LNCaP clone FGC (cell line): ENCODE measurements around the gene ACTL8.
"Not testable (repeated sequence)": the region's sequence is repeated elsewhere in the genome, so short reads cannot be mapped to it uniquely, and the experiment has no call there.

ENCODE experiments used
- DNase-seq: peaks from one replicate; pipeline ENCODE4 v3.0.0-alpha.2; 2011; ENCODE audit warnings: low read depth
- H3K4me3 ChIP-seq: 2 replicates; pipeline ENCODE4 v1.5.1; 2011; ENCODE audit warnings: mild to moderate bottlenecking, low read depth, low read length, control low read depth
- TF ChIP-seq, protein P1 (sequence below): IDR thresholded peaks from 2 replicates; pipeline ENCODE4 v1.5.1; 2012; ENCODE audit warnings: mild to moderate bottlenecking; ENCODE audit not compliant: control insufficient read depth, insufficient read depth; ENCODE audit errors: extremely low read depth

Gene ACTL8

DNA sequence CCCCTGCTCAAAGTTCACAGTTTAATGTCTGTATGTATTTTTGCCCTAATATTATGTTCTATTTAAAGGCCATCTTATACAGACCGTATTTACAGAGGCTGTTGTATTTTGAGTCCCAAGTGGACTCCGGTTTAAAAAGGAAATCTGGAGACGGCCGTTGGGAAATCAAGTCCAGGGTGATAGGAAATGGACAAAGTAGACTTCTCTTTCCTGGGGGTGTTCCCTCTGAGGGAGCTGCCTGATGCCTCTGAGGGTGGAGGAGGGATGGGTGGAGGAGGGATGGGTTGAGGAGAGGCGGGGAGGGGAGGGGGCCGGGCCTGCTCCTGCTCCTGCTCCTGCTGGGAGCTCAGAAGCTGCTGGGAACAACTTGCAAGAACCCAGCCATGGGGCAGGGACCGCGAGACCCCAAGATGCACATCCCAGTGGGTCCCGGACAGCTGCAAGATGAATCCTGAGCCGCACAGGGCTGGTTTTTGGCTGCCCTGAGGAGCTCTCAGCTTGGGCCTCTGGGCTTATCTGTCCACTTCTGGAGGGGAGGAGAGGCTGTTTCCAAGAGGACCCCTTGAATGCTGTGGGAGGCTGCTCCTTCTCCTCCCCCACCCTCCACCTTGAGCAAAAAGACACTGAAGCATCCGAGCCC is 12.0 kb upstream of the ACTL8 start:
- no peak overlapping the region for H3K4me3 ChIP-seq
- TF ChIP-seq, protein P1, sequence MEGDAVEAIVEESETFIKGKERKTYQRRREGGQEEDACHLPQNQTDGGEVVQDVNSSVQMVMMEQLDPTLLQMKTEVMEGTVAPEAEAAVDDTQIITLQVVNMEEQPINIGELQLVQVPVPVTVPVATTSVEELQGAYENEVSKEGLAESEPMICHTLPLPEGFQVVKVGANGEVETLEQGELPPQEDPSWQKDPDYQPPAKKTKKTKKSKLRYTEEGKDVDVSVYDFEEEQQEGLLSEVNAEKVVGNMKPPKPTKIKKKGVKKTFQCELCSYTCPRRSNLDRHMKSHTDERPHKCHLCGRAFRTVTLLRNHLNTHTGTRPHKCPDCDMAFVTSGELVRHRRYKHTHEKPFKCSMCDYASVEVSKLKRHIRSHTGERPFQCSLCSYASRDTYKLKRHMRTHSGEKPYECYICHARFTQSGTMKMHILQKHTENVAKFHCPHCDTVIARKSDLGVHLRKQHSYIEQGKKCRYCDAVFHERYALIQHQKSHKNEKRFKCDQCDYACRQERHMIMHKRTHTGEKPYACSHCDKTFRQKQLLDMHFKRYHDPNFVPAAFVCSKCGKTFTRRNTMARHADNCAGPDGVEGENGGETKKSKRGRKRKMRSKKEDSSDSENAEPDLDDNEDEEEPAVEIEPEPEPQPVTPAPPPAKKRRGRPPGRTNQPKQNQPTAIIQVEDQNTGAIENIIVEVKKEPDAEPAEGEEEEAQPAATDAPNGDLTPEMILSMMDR: no peak
- DNase-seq: no peak

DNA sequence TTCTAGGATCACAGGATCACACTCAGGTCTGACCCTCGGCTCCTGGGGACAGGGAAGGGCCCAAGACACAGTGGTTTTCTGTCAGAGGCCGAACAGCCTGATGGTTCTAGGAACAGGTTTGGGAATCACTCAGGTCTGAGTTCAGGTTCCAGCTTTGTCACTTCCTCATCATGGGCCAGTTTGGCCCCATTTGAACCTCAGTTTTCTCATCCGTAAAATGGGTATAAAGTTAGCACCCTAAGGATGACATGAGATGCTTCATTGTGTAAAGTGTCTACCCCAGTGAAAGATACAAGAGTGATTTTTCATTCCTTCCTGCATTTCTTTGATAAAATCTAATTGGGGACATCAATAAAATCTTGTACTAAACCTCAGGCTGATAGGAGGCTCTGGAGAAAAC is 11.2 kb upstream of the ACTL8 start:
- DNase-seq: no peak
- no peak overlapping the region for H3K4me3 ChIP-seq
- TF ChIP-seq, protein P1: no peak

DNA sequence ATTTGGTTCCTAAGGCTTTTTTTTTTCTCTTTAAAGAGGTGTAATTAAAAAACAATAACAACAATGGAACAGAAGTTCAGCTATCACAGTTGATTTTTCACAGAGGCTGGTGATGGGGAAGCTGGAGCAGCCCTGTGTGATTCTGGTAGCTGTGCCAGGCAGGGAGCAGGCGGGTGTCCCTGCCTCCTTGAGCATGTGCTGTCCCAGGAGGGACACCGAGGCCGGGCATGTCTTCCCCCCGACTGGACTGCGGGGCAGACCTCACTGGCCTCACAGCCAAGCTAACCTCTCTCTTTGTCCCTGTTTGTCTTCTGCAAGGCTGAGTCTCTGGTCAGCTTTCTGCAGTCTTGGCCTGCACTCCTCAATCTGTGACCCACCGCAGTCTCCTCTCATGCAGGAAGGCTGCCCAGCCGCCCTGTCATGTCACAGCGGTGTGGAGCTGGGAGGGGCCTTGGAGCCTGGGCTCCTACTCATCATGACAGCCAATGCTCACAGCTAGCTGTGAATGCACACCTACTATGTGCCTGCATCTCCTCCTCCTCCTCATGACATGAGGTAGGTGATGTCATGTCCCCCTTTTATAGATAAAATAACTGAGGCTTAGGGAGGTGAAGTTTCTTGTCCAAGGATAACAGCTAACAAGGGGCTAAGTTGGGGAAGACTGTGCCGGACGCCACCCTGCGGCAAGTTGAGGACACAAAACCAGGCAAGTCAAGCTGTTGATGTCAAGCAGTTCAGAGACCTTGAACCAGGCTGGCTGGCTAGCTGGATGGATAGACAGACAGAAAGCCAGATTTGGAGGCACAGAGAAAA is 10.3 kb upstream of the ACTL8 start:
- DNase-seq: no peak
- H3K4me3 ChIP-seq: no peak overlapping the region
- TF ChIP-seq, protein P1: no peak

DNA sequence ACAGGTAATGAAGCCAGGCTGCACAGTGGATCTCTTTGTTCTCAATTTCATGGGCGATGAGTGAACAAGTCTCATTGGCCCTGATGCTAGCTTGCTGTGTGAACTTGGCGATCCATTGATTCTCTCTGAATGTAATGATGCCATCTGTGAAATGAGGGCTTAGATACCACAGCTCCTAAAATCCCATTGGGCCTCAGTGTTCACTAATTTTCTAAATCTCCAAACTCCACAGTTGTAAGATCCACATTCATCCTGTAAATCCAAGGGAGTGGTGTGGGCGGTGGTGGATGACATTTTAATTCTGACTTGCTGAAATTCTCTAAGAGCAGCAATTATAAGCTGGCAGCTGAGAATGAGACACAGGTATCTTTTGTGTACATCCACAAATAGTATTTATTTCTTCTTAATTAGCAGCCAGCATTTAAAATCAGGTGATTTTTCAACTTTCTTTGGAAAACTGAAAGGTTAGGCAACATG is 9.6 kb upstream of the ACTL8 start:
- H3K4me3 ChIP-seq: no peak overlapping the region
- TF ChIP-seq, protein P1: no peak
- DNase-seq: no peak

DNA sequence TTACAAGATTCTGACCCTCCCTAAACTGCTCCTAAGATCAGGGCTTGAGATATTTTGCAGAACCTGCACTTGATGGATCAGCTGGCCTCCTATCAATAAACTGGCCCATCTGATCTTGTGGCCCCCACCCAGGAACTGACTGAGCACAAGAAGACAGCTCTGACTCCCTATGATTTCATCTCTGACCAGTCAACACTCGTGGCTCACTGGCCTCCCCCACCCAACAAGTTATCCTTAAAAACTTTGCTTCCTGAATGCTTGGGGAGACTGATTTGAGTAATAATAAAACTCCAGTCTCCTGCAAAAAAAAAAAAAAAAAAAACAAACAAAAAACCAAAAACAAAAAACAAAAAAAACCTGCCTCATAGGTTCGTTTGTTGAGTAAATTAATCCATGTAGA is 8.9 kb upstream of the ACTL8 start:
- H3K4me3 ChIP-seq, DNase-seq: not testable (repeated sequence)

DNA sequence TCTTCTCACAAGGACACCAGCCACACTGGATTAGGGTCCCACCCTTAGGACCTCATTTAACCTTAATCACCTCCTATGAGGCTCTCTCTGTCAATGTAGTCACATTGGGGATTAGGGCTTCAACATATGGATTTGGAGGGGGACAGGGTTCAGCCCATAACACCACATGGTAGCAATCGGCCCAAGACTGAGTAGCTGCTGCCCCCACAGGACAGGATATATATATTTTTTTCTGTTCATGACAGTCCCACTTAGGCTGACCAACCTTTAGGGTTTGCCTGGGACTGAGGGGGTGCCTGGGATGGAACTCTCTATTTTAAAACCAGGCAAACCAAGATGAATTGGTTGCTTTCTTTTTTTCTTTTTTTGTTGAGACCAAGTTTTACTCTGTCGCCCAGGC is 8.2 kb upstream of the ACTL8 start:
- TF ChIP-seq, protein P1: no peak
- no peak overlapping the region for H3K4me3 ChIP-seq
- DNase-seq: no peak

DNA sequence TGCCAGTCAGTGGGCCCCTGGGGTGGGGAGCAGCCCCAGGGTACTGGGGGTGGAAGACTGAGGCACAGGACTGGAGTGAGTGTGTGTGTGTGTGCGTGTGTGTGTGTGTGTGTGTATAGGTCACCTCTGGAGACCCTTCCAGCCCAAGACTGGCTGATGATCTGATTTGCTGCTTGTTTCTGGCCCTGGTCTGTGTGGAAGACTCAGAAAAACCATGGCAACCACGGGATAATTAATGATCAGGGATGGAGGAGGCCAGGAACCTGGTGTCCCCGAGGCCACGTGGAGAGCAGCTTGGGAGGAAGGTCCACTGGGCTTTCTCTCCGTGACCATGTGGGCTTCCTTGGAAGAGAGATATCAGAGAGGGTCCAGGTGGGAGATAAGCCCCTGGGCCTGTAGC is 4.8 kb upstream of the ACTL8 start:
- TF ChIP-seq, protein P1: no peak
- no peak for DNase-seq
- no peak overlapping the region for H3K4me3 ChIP-seq
